PFSK-1 (cell line): ENCODE results near the gene FRK.

Source experiments
- FOXP2 ChIP-seq: optimal IDR thresholded peaks from 2 replicates; pipeline ENCODE3; 2011; ENCODE audit warnings: borderline replicate concordance, control low read depth, inconsistent platforms; ENCODE audit not compliant: insufficient read depth; ENCODE audit errors: extremely low read length, extremely low read depth
- POLR2AphosphoS5 ChIP-seq: IDR thresholded peaks from 2 replicates; pipeline ENCODE4 v1.6.1; 2012; ENCODE audit warnings: low read depth, mild to moderate bottlenecking, control low read depth, low read length, moderate library complexity
- SIN3A ChIP-seq: IDR thresholded peaks from 2 replicates; pipeline ENCODE4 v1.6.1; 2012; ENCODE audit warnings: mild to moderate bottlenecking, low read length, moderate library complexity, borderline replicate concordance; ENCODE audit not compliant: insufficient read depth
- TAF1 ChIP-seq: IDR thresholded peaks from 2 replicates; pipeline ENCODE4 v1.6.1; 2012; ENCODE audit warnings: low read length, control low read depth, borderline replicate concordance; ENCODE audit not compliant: insufficient read depth
- TF ChIP-seq, protein P1 (sequence below), 2 experiments: IDR thresholded peaks; 2 replicates each; pipeline versions ENCODE4 v1.6.1 to v1.8.0; 2011 to 2012; ENCODE audit warnings: low read depth in 2 of 2, low read length in 2 of 2, control low read depth in 1 of 2, inconsistent platforms in 1 of 2, mild to moderate bottlenecking in 1 of 2, moderate library complexity in 1 of 2; ENCODE audit not compliant: insufficient read depth in 1 of 2

Gene FRK

GRCh38 chr6:115954740-115955139 is 106.0 kb downstream of the FRK start:
- TF ChIP-seq TAF1, result no peak

DNA sequence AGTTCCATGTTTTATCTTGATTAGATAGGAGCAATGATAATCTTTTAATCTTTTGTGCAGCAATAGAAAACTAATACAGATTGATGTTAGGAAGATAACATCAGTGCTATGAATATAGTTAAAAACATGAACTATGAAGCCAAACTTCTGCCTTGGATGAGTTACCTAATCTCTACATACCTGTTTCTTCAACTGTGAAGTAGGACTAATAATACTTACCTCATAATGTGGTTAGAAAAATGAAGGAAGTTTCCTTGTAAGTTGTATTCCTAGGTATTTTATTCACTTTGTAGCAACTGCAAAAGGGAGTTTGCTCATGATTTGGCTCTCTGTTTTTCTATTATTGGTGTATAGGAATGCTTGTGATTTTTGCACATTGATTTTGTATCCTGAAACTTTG is 111.9 kb downstream of the FRK start:
- TF ChIP-seq, protein P1, sequence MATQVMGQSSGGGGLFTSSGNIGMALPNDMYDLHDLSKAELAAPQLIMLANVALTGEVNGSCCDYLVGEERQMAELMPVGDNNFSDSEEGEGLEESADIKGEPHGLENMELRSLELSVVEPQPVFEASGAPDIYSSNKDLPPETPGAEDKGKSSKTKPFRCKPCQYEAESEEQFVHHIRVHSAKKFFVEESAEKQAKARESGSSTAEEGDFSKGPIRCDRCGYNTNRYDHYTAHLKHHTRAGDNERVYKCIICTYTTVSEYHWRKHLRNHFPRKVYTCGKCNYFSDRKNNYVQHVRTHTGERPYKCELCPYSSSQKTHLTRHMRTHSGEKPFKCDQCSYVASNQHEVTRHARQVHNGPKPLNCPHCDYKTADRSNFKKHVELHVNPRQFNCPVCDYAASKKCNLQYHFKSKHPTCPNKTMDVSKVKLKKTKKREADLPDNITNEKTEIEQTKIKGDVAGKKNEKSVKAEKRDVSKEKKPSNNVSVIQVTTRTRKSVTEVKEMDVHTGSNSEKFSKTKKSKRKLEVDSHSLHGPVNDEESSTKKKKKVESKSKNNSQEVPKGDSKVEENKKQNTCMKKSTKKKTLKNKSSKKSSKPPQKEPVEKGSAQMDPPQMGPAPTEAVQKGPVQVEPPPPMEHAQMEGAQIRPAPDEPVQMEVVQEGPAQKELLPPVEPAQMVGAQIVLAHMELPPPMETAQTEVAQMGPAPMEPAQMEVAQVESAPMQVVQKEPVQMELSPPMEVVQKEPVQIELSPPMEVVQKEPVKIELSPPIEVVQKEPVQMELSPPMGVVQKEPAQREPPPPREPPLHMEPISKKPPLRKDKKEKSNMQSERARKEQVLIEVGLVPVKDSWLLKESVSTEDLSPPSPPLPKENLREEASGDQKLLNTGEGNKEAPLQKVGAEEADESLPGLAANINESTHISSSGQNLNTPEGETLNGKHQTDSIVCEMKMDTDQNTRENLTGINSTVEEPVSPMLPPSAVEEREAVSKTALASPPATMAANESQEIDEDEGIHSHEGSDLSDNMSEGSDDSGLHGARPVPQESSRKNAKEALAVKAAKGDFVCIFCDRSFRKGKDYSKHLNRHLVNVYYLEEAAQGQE (IDR thresholded peaks at IDR 0.05; ENCODE audit: insufficient read depth in 1 of 2, low read depth in 2 of 2, low read length in 2 of 2), result no peak
- TF ChIP-seq SIN3A (no peak), POLR2AphosphoS5 (no peak), TAF1 (no peak), FOXP2 (no peak)

GRCh38 chr6:115947966-115948541 is 112.6 kb downstream of the FRK start:
- TF ChIP-seq TAF1 (no peak), SIN3A (no peak), POLR2AphosphoS5 (no peak)
- TF ChIP-seq, protein P1 (IDR thresholded peaks at IDR 0.05; ENCODE audit: insufficient read depth in 1 of 2, low read depth in 2 of 2, low read length in 2 of 2), result no peak

- no peak for TF ChIP-seq FOXP2
- no peak for TF ChIP-seq POLR2AphosphoS5
- TF ChIP-seq, protein P1 (IDR thresholded peaks at IDR 0.05; ENCODE audit: insufficient read depth in 1 of 2, low read depth in 2 of 2, low read length in 2 of 2), result no peak
- no peak for TF ChIP-seq SIN3A
- no peak for TF ChIP-seq TAF1
Observed at GRCh38 chr6:115945812-115946211, 114.9 kb downstream of the FRK start.

- TF ChIP-seq SIN3A, result no peak
- no peak for TF ChIP-seq FOXP2
- TF ChIP-seq POLR2AphosphoS5, result no peak
- no peak for TF ChIP-seq TAF1
- TF ChIP-seq, protein P1 (IDR thresholded peaks at IDR 0.05; ENCODE audit: insufficient read depth in 1 of 2, low read depth in 2 of 2, low read length in 2 of 2), result no peak
Observed at GRCh38 chr6:115945306-115945705, 115.4 kb downstream of the FRK start.

DNA sequence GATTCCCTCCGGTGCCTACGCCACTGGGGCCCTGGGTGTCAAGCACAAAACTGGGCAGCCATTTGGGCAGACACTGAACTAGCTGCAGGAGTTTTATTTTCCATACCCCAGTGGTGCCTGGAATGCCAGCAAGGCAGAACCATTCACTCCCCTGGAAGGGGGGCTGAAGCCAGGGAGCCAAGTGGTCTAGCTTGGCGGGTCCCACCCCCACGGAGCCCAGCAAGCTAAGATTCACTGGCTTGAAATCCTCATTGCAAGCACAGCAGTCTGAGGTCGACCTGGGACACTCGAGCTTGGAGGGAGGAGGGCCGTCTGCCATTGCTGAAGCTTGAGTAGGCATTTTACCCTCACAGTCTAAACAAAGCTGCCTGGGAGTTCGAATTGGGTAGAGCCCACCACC is 125.3 kb downstream of the FRK start:
- no peak for TF ChIP-seq FOXP2
- TF ChIP-seq TAF1, result no peak
- no peak for TF ChIP-seq POLR2AphosphoS5
- TF ChIP-seq, protein P1 (IDR thresholded peaks at IDR 0.05; ENCODE audit: insufficient read depth in 1 of 2, low read depth in 2 of 2, low read length in 2 of 2), result no peak
- TF ChIP-seq SIN3A, result no peak
